Measurements from ENCODE around the gene TPPP.

Gene TPPP

DNA sequence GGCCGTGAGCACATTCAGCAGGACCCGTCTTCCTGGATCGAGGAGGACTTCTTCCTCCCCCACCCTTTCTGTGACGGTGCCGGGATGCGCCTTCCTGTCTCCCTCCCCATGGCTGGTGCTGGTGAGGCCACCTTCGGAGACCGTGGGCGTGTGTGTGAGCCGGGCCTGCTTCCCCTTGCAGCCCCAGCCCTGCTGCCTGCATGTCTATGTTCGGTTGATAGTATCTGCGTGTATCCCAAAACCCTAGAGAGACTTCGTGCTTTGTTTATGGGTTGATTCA is 68.3 kb downstream of the TPPP start:
- DNase-seq (ENCODE audit: low read depth) = no peak
- no peak overlapping the region for H3K4me3 ChIP-seq (ENCODE audit: low read depth, low read length)
- TF ChIP-seq, protein P1, sequence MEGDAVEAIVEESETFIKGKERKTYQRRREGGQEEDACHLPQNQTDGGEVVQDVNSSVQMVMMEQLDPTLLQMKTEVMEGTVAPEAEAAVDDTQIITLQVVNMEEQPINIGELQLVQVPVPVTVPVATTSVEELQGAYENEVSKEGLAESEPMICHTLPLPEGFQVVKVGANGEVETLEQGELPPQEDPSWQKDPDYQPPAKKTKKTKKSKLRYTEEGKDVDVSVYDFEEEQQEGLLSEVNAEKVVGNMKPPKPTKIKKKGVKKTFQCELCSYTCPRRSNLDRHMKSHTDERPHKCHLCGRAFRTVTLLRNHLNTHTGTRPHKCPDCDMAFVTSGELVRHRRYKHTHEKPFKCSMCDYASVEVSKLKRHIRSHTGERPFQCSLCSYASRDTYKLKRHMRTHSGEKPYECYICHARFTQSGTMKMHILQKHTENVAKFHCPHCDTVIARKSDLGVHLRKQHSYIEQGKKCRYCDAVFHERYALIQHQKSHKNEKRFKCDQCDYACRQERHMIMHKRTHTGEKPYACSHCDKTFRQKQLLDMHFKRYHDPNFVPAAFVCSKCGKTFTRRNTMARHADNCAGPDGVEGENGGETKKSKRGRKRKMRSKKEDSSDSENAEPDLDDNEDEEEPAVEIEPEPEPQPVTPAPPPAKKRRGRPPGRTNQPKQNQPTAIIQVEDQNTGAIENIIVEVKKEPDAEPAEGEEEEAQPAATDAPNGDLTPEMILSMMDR (conservative IDR thresholded peaks at IDR 0.05; ENCODE audit: low read depth, low read length) = no peak

- DNase-seq (ENCODE audit: low read depth) = no peak
- TF ChIP-seq, protein P1 (conservative IDR thresholded peaks at IDR 0.05; ENCODE audit: low read depth, low read length) = no peak
- no peak overlapping the region for H3K4me3 ChIP-seq (ENCODE audit: low read depth, low read length)
Observed at GRCh38 chr5:624118-624950, 68.8 kb downstream of the TPPP start.

- no peak overlapping the region for H3K4me3 ChIP-seq (ENCODE audit: low read depth, low read length)
- TF ChIP-seq, protein P1 (conservative IDR thresholded peaks at IDR 0.05; ENCODE audit: low read depth, low read length) = no peak
- DNase-seq (ENCODE audit: low read depth) = no peak
Observed at GRCh38 chr5:623531-623930, 69.6 kb downstream of the TPPP start.

DNA sequence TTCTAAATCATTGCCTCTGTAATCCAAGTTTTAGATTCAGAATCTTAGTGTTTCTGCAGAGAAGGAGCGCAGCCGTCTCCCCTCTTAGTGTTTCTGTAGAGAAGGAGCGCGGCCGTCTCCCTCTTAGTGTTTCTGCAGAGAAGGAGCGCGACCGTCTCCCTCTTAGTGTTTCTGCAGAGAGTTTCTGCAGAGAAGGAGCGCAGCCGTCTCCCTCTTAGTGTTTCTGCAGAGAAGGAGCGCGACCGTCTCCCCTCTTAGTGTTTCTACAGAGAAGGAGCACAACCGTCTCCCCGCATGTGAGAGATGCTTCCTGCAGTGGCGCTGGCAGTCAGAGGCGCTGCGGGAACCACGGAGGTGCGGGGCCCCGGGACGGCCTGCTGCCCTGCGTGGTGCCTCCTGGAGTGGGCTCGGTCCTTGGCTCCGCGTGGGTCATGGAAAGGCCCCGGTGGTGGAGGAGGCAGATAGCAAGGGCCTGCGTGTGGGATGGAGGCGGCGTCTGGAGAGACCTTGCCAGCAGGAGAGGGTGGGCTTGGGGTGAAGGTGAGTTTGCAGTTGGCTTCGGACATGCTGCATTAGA is 70.1 kb downstream of the TPPP start:
- no peak overlapping the region for H3K4me3 ChIP-seq (ENCODE audit: low read depth, low read length)
- TF ChIP-seq, protein P1 (conservative IDR thresholded peaks at IDR 0.05; ENCODE audit: low read depth, low read length) = no peak
- DNase-seq (ENCODE audit: low read depth) = no peak

DNA sequence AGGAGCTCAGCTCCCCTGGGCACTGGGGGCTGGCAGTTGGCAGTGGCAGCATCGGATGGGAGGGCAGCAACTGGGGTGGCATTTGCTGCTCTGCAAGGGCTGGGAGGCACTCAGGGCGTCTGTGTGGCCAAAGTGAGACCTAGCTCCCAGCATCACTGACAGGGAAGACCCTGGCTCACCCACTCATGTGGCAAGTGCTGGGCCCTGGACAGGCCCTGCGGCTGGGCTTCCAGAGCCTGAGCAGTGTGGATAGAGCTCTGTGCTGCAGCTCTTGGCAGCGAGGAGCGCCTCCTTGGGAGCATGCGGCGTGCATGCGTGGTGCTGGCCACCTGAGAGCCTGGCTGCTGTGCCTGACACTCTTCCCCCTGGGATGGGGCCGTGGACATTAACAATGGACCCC is 70.8 kb downstream of the TPPP start:
- H3K4me3 ChIP-seq (ENCODE audit: low read depth, low read length) = no peak overlapping the region
- TF ChIP-seq, protein P1 (conservative IDR thresholded peaks at IDR 0.05; ENCODE audit: low read depth, low read length) = no peak
- no peak for DNase-seq (ENCODE audit: low read depth)

DNA sequence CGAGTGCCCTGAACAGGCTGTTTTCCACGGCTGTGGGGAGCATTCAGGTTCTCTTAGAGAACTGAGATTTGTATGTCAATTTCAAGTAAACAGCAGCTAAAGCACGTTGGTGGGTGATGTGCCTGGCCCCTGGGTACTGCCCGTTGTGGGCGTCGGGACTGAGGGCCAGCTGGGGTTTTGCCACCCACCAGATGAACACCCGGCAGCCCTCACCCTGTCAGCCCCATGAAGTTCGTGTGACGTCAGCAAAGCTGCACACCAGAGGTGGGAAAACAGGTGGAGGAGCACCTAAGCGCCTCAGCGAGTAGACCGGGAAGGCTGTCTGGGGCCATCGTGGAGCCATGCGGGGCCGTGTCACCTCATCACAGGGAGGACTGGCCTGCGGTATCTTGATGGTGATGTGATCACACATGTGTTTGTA is 71.8 kb downstream of the TPPP start:
- no peak for DNase-seq (ENCODE audit: low read depth)

More for the DNA sequence above, 71.8 kb downstream of the TPPP start:
- TF ChIP-seq, protein P1 (conservative IDR thresholded peaks at IDR 0.05; ENCODE audit: low read depth, low read length) = no peak
- H3K4me3 ChIP-seq (ENCODE audit: low read depth, low read length) = no peak overlapping the region
